Measurements from ENCODE around the gene CD40LG.

The CD40LG gene

DNA sequence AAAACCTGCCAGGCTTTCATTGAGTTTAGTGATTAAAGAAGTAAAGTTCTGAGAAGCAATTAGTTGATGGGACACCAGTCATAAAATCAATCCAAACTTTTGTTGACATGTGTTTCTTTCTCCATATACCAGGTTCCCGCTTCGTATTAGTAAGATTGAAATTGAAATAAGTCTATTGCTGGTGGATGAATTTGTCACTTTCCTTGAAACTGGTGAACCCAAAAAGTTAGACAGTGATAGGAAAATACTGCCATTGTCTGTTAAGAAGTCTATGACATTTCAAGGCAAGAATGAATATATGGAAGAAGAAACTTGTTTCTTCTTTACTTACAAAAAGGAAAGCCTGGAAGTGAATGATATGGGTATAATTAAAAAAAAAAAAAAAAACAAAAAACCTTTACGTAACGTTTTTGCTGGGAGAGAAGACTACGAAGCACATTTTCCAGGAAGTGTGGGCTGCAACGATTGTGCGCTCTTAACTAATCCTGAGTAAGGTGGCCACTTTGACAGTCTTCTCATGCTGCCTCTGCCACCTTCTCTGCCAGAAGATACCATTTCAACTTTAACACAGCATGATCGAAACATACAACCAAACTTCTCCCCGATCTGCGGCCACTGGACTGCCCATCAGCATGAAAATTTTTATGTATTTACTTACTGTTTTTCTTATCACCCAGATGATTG lies at the start of gene CD40LG:
TSS of gene CD40LG (plus strand) at position 482 of the 684 bp plus-strand sequence. CDS start at position 573, 91 bp downstream.
- no peak for DNase-seq

- DNase-seq: no peak
Measured at GRCh38 chrX:136598631-136599030, 49.3 kb upstream of the CD40LG start.

- no peak for DNase-seq
Measured at GRCh38 chrX:136600059-136600458, 47.9 kb upstream of the CD40LG start.

- DNase-seq: no peak
Measured at GRCh38 chrX:136607236-136607635, 40.7 kb upstream of the CD40LG start.

DNA sequence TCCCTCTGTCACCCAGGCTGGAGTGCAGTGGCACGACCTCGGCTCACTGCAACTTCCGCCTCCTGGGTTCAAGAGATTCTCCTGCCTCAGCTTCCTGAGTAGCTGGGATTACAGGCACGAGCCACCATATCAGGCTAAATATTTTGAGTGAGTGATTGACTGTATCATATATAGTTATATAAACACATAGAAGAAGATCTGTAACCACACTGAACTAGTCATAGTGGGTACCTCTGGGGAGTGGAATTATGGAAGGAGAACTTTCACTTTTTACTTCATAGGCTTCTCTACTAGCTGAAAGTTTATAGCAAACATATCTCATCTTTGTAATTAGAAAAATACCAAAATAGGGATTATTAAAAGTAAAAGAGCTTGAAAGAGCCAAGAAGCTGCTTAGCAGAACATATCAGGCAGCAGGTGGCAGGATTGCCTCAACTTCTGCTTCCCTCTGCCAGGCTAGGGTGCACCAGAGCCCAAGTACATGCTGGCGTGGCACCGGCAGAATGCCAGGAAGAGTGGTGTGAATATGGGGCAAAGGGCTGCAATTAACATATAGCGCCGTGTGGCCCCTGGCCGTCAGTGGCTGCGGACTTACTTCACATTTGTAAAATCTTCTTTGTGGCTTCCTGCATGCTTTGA lies 39.5 kb upstream of the CD40LG start:
- no peak for DNase-seq

DNA sequence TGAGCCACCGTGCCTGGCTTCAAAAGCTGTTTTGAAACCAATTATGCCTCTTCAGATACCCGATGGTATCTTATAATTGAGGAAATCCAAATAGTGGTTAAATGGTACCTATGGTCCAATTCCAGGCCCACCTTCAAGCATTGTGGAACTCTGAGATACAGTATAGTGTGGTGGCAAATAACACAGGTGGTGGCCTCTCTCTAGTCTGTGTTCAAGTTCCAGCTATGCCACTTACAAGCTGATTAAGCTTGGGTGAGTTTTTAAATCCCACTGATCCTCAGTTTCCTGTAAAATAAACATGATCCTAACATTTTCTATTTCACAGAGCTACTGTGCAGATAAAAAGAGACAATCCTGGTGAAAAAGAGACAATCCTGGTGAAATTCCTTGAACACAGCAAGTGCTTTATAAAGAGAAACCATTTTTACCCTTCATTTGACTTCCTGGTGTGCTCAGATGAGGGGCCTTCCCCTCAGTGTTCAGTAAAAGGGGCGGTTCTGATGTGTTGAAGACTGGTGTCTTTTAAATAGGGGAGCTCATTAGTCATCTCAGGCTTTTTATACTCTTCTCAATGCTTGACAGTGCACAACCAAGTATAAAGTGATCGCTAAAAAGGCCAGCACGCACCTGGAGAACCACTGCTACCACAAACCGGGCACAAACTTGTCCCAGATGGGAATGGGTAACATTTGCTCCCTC lies 30.8 kb upstream of the CD40LG start:
- DNase-seq: no peak

- DNase-seq: no peak
Measured at GRCh38 chrX:136619899-136620505, 28.0 kb upstream of the CD40LG start.

DNA sequence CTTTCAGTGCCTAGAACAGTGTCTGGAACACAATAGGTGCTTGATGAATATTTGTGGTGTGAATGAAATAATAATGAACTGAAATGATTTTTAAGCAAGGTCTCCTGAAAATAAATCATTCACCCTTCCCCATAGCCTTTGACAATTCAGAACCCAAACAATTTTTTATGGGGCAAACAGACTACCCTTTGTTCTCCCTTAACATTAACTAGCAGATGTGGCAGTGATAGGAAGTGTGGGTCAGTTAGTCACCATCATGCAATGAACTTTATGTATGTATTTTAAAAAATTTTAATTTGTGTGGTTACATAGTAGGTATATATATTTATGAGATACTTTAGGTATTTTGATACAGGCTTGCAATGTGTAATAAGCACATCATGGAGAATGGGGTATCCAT lies 27.2 kb upstream of the CD40LG start:
- DNase-seq: no peak

- DNase-seq: no peak
Measured at GRCh38 chrX:136622568-136622967, 25.4 kb upstream of the CD40LG start.

DNA sequence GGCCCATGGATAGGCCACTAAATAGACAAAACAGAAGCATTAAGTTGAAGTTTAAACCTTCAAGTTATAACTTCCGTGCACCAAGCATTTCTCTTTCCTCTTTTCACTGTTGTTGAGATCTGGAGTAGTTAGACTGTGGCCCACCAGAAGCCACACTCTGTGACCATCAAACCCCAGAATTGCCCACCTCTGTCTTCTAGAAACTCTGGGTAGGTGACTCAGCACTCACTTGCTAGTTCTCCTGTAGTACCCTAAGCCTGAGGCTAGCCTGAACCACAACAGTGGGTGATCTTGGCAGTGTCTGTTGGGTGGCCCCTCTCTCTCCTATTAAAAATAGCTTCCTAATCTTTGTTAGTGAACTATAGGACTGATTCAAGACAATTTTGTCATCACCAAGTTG lies 24.6 kb upstream of the CD40LG start:
- no peak for DNase-seq

DNA sequence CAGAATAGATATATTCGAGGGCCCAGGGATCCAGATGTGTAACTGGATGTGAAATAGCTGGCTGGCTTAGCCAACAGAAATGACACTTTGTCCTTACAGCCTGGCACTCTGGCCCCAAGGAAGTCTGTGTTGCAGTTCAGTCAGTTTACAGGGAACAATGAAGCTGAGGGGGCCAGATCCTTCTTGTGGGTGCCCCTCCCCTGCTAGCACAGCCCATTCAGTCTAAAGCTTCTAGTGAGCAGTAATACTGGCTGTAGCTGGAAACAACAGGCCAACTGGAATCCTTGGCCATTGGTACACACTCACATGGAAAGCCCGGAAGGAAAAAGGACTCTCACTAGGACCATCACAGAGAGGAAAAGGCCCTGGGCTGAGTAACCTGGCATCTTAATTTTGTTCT lies 22.7 kb upstream of the CD40LG start:
- DNase-seq: no peak

- DNase-seq: no peak
Measured at GRCh38 chrX:136626237-136626636, 21.7 kb upstream of the CD40LG start.

DNA sequence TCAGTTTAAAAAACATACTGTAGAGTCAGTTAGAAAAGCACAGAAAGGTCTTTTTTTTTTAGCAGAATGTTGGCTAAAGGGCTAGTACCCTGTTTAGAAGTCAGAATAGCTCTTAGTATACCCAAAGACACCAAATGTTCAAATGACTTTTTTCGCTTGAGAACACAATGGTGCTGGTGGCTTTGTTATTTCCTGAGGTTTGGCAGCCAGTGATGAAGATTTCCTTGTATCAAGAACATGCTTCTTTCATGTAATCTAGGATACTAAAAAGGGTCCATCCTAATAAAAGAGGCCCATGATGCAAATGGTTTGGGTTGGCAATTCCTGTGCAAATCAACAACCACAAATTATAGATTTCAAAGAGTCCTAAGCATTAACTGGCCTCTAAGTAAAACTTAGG lies 21.1 kb upstream of the CD40LG start:
- no peak for DNase-seq

DNA sequence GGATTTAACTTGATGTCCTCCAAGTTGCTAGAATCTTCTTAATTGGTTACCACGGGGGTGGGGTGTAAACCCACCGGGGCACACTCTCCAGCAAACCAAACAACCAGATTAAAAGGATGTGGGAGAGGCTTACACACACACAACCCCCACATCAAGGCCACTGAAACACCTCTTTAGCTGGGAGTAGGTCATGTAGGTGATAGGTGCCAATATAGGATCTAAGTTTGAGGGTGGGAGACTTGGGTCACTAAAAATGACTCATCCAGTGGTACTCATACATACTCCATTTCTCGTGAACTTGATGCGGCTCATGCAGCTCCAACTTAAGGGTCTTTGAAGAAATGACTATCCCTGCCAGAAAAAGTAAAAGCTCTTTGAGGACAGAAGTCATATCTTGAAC lies 20.5 kb upstream of the CD40LG start:
- no peak for DNase-seq

- no peak for DNase-seq
Measured at GRCh38 chrX:136629084-136629750, 18.7 kb upstream of the CD40LG start.

DNA sequence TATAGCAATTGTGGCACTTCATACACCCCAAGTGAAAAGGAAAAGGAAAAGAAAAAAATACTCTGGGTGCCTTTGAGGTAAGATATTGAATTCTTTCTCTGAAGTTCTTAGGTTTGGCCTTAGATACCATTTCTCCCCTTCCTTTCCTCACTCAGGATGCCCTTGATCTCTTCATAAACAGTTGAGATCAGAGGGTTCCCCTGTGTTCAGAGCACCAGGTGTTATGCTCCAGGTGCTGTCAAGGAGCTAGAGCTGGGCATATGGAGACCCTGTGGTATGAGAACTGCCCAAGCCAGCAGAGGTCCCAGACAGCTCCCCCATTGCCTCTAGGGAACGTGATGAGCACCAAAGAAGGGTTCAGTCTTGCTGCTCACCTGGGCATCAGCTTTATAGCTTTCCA lies 17.1 kb upstream of the CD40LG start:
- no peak for DNase-seq

DNA sequence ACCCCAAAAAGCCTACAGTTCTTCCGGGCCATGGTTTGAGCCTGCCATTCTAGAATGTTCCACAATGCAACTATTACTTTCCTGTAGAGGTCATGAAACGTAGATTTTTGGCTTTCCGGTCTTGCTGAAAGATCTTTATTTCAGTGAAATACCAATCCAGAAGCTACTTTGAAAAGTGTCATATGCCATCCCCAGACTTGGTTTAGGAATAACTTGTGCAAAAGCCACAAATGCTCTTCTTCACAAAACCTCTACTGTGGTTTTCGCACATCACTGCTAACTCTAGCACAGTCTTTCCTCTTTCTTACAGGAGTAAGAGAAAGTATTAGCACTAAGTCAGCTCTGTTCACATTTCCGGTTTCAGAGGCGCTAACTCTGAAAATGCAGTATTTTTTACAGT lies 12.7 kb upstream of the CD40LG start:
- no peak for DNase-seq

- DNase-seq: no peak
Measured at GRCh38 chrX:136636121-136636520, 11.8 kb upstream of the CD40LG start.

GRCh38 chrX:136639506-136640176 lies 8.3 kb upstream of the CD40LG start:
- DNase-seq: no peak

DNA sequence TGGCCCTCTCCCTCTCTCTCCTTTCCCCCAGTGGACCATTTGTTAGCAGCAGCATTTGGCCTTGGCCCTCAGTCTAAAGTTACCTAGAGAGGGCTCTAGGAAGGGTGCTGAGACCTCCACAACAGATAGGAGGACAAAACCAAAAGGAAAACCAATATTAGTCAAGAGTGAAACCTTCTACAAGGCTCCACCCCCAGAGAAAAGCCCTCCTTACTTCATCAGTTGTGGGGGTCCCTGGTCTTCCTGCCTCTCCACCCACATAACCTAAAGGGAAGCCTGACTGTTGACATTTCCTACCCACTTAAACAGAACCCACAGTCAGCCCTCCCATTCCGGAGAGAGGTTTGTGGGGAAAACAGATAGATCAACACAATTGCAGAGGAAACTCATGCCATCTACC lies 4.7 kb upstream of the CD40LG start:
- DNase-seq: no peak

- DNase-seq: no peak
Measured at GRCh38 chrX:136646602-136647239, 1.2 kb upstream of the CD40LG start.

DNA sequence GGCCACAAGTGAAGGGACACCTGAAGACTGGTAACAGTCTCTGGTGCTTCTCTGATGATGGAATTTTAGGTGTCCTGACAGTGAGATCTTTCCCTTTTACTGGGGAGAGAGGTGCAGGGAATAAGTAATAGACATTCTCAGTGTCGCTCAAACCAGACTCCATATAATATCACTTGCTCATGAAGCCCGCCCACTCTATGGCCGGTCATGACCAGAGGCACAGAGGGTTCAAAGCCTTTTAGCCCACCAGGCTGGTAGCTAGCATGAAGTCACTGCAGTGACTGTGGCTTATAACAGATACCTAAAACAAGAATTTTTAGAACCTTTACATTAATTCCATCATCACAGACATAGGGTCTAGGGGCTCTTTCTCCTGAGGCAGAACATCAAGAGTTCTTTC lies 2.9 kb downstream of the CD40LG start:
- DNase-seq: no peak
